Measurements from ENCODE around the gene SLCO1B3. TPM values are rescaled to one million over a fixed set of nuclear protein-coding genes. Genes with fewer than 3 reads are reported as not detected.

The SLCO1B3 gene
- total and polyA plus RNA-seq, 2 donors (not counting 3 experiments of a cell fraction or from before 2014, with no cell fraction given) = not detected

DNA sequence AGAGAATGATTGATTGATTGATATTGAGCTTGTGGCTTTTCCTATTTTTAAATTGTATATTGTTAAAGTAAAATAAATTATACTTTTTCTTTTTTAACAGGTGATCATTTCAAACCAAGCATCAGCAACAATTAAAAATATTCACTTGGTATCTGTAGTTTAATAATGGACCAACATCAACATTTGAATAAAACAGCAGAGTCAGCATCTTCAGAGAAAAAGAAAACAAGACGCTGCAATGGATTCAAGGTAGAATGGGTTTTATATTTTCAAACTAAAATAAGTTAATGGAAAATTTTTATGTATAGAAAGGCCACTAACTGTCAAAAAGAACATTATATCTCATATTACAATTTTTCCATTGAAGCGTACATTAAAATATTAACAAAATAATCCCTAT lies 5.1 kb downstream of the SLCO1B3 start:
- intact Hi-C loops (cut with micrococcal nuclease) = no loop called here
- CTCF ChIA-PET = no interaction called here
- Histone ChIP-seq H3K9me3 (replicated peaks; ENCODE audit: control insufficient read depth, insufficient read depth, low read length) (no peaks in the 10 kb centered on the region), H2AFZ (ENCODE audit: low read depth, low read length) (no peak overlapping the region), H3K4me2 (ENCODE audit: insufficient read depth, low read length) (no peak overlapping the region), H3K36me3 (ENCODE audit: control insufficient read depth in 2 of 2, extremely low read depth in 1 of 2, insufficient read depth in 2 of 2, low read length in 2 of 2) (no peaks in the 10 kb centered on the region), H3K4me3 (replicated peaks in 1 of 3; ENCODE audit: insufficient read depth in 1 of 3, low read depth in 1 of 3, low read length in 3 of 3) (no peak overlapping the region), H3K9ac (replicated peaks; ENCODE audit: extremely low read depth, insufficient read depth, low read length) (no peak overlapping the region), H3K9me1 (replicated peaks; ENCODE audit: control insufficient read depth, extremely low read depth, insufficient read depth, low read length) (no peaks in the 10 kb centered on the region), H3K79me2 (ENCODE audit: control insufficient read depth, insufficient read depth, low read length) (no peaks in the 10 kb centered on the region), H3K27ac (ENCODE audit: insufficient read depth, low read depth, low read length) (no peak overlapping the region), H3K4me1 (ENCODE audit: control insufficient read depth, extremely low read depth, insufficient read depth, low read length) (no peaks in the 10 kb centered on the region), H3K27me3 (ENCODE audit: control insufficient read depth in 2 of 2, insufficient read depth in 2 of 2, low read length in 2 of 2) (no peaks in the 10 kb centered on the region), H4K20me1 (replicated peaks; ENCODE audit: control insufficient read depth, extremely low read depth, insufficient read depth, low read length) (no peaks in the 10 kb centered on the region)
- TF ChIP-seq, protein P1, sequence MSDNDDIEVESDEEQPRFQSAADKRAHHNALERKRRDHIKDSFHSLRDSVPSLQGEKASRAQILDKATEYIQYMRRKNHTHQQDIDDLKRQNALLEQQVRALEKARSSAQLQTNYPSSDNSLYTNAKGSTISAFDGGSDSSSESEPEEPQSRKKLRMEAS (IDR thresholded peaks at IDR 0.05; ENCODE audit: insufficient read depth, insufficient read length) = no peak
- no peak for TF ChIP-seq FOS (IDR thresholded peaks at IDR 0.05; ENCODE audit: borderline replicate concordance, insufficient read depth, low read length)
- no peak for TF ChIP-seq EZH2 (IDR thresholded peaks at IDR 0.05; ENCODE audit: borderline replicate concordance, low read depth, low read length, severe bottlenecking)
- TF ChIP-seq, protein P2, sequence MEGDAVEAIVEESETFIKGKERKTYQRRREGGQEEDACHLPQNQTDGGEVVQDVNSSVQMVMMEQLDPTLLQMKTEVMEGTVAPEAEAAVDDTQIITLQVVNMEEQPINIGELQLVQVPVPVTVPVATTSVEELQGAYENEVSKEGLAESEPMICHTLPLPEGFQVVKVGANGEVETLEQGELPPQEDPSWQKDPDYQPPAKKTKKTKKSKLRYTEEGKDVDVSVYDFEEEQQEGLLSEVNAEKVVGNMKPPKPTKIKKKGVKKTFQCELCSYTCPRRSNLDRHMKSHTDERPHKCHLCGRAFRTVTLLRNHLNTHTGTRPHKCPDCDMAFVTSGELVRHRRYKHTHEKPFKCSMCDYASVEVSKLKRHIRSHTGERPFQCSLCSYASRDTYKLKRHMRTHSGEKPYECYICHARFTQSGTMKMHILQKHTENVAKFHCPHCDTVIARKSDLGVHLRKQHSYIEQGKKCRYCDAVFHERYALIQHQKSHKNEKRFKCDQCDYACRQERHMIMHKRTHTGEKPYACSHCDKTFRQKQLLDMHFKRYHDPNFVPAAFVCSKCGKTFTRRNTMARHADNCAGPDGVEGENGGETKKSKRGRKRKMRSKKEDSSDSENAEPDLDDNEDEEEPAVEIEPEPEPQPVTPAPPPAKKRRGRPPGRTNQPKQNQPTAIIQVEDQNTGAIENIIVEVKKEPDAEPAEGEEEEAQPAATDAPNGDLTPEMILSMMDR (IDR thresholded peaks at IDR 0.05; ENCODE audit: extremely low read depth in 1 of 2, insufficient read depth in 1 of 2, low read depth in 1 of 2, low read length in 2 of 2) = no peak
- no peak for TF ChIP-seq POLR2AphosphoS5 (IDR thresholded peaks at IDR 0.05; ENCODE audit: insufficient read depth, low read depth, low read length)
- no peak for TF ChIP-seq JUN (IDR thresholded peaks at IDR 0.05; ENCODE audit: borderline replicate concordance, insufficient read depth, insufficient read length, low read depth)
- TF ChIP-seq POLR2A (IDR thresholded peaks at IDR 0.05; ENCODE audit: low read depth, low read length) = no peak
- TF ChIP-seq GATA2 (IDR thresholded peaks at IDR 0.05; ENCODE audit: insufficient read depth, insufficient read length, low read depth, low read length) = no peak
- no peak for TF ChIP-seq MYC (IDR thresholded peaks at IDR 0.05; ENCODE audit: low read depth, low read length)
- BruUV-seq (replicated peaks) = no TSS peak
- DNase-seq (ENCODE audit: low read depth, low spot score) = no peak
- FAIRE-seq = no peak
- dilution Hi-C loops (cut with MboI; ENCODE audit: extremely low pct_ligation_motif_present, low sequenced_read_pairs) = no loop called here
- POLR2A ChIA-PET = no interaction called here

Measured in endothelial cell of umbilical vein (primary cell).